ENCODE results near the gene EFCAB8.

The EFCAB8 gene

DNA sequence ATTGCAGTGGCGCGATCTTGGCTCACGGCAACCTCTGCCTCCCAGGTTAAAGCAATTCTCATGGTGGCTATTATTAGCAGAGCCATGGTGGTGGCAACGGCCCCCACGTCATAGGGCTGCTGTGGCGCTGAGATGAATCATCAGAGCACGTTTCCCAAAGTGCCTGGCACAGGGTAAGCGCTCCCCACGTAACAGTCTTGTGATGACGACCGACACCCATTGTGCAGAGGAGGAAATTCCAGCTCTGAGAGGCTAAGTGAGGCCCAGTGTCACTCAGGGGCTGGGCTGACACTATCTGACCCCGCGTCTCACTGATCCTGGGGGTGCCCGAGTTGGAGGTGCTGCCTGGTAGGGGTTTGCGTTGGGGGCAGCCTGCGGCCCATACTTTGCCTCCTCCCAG lies 129.3 kb downstream of the EFCAB8 start:
- Histone ChIP-seq H4K5ac (ENCODE audit: low read length) (no peak overlapping the region), H3K4me2 (ENCODE audit: low read length) (no peak overlapping the region), H3K27ac (ENCODE audit: low read depth, low read length) (no peak overlapping the region), H3K9ac (ENCODE audit: low read length) (no peak overlapping the region), H3K18ac (ENCODE audit: low read length) (no peak overlapping the region), H3K36me3 (ENCODE audit: control insufficient read depth, insufficient read depth, low read length) (no peaks in the 10 kb centered on the region), H2BK120ac (ENCODE audit: low read depth, low read length) (no peak overlapping the region), H2AK5ac (ENCODE audit: low read length) (no peak overlapping the region), H4K8ac (ENCODE audit: low read depth, low read length) (no peak overlapping the region), H3K56ac (ENCODE audit: low read length) (peak overlapping the region; percentile 62), H3K79me2 (ENCODE audit: control insufficient read depth, insufficient read depth, low read length) (no peaks in the 10 kb centered on the region), H2BK5ac (ENCODE audit: low read length) (peak overlapping the region; percentile 79), H3K27me3 (ENCODE audit: insufficient read depth, low read length, poor library complexity) (no peaks in the 10 kb centered on the region), H3K23ac (ENCODE audit: low read length) (no peak overlapping the region), H3K79me1 (ENCODE audit: low read length) (no peaks in the 10 kb centered on the region), H3K4ac (ENCODE audit: low read depth, low read length) (no peak overlapping the region), H3K4me3 (ENCODE audit: low read length) (no peak overlapping the region), H3K4me1 (ENCODE audit: control insufficient read depth, low read depth, low read length) (peaks cover 4% of the 10 kb centered on the region), H2BK15ac (replicated peaks; ENCODE audit: low read depth) (no peak overlapping the region)
- no peak for DNase-seq
- no CpG with 5 or more reads among the region's 16 CpGs for WGBS (ENCODE audit: extremely low coverage, insufficient coverage, low lambda C conversion rate)

DNA sequence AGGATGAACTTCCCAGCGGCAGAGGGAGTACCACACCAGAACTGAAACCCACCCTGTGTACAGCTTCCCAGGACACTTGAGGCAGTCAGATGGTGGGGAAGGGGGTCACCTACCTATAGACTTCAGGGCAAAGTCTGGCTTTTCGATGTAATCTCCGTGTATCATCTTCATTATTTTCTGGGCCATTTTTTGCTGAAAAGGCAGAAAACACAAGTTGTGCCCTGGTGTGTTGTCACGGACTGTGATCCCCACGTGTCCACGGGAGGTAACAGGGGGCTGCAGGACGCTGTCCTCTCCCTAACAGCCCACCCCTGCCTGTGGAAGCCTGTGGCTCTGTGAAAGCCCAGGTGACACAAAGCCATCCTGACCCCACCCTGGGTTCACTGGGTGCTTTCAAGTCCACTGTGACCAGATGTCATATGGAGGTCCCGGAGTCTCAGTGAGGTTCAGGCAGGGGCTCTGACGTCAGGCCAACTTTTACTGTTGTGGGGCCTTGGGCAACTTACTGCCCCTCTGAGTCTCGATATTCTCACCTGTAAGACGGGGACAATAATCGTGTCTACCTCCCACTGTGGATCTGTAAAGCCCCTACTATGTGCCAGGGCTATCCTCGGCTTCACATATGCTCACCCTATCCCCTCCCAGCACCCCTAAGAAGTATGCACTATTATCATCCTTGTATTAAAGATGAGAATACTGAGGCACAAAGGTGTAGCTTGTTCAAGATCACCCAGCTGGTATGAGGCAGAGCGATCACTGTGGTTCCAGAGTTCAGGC lies 131.0 kb downstream of the EFCAB8 start:
- Histone ChIP-seq H3K4me3 (ENCODE audit: low read length) (no peak overlapping the region), H3K36me3 (ENCODE audit: control insufficient read depth, insufficient read depth, low read length) (no peaks in the 10 kb centered on the region), H3K9ac (ENCODE audit: low read length) (no peak overlapping the region), H3K4me2 (ENCODE audit: low read length) (no peak overlapping the region), H3K4ac (ENCODE audit: low read depth, low read length) (peak overlapping the region; percentile 66), H3K79me2 (ENCODE audit: control insufficient read depth, insufficient read depth, low read length) (no peaks in the 10 kb centered on the region), H3K79me1 (ENCODE audit: low read length) (no peaks in the 10 kb centered on the region), H3K18ac (ENCODE audit: low read length) (no peak overlapping the region), H2AK5ac (ENCODE audit: low read length) (peak overlapping the region; percentile 83), H3K23ac (ENCODE audit: low read length) (no peak overlapping the region), H3K27ac (ENCODE audit: low read depth, low read length) (no peak overlapping the region), H3K27me3 (ENCODE audit: insufficient read depth, low read length, poor library complexity) (no peaks in the 10 kb centered on the region), H3K4me1 (ENCODE audit: control insufficient read depth, low read depth, low read length) (peaks cover under 1% of the 10 kb centered on the region), H2BK15ac (replicated peaks; ENCODE audit: low read depth) (no peak overlapping the region), H2BK5ac (ENCODE audit: low read length) (no peak overlapping the region), H4K5ac (ENCODE audit: low read length) (no peak overlapping the region), H2BK120ac (ENCODE audit: low read depth, low read length) (no peak overlapping the region), H3K56ac (ENCODE audit: low read length) (peak overlapping the region; percentile 36), H4K8ac (ENCODE audit: low read depth, low read length) (no peak overlapping the region)
- no peak for DNase-seq
- WGBS (ENCODE audit: extremely low coverage, insufficient coverage, low lambda C conversion rate) = no CpG with 5 or more reads among the region's 14 CpGs

DNA sequence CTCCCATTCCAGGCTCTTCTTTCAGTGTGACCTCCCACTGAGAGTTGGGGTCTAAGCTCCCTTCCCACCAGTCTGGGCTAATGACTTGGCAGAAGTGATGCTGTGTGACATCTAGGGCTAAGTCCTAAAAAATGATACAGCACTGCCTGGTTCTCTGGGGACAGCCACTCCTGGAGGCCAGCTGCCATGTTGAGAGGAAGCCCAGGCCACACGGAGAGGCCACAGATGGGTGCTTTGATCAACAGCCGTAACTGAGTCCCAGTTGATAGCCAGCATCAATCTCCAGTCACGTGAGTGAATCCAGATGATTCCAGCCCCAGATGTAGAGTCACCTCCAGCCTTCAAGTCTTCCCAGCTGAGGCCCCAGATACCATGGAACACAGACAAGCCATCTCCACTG lies 131.7 kb downstream of the EFCAB8 start:
- no peak overlapping the region for H2BK15ac ChIP-seq (replicated peaks; ENCODE audit: low read depth)
- no peaks in the 10 kb centered on the region for H3K79me2 ChIP-seq (ENCODE audit: control insufficient read depth, insufficient read depth, low read length)
- H3K4ac ChIP-seq (ENCODE audit: low read depth, low read length) = peak overlapping the region; percentile 37
- H3K36me3 ChIP-seq (ENCODE audit: control insufficient read depth, insufficient read depth, low read length) = no peaks in the 10 kb centered on the region
- DNase-seq = no peak
- WGBS (ENCODE audit: extremely low coverage, insufficient coverage, low lambda C conversion rate) = no CpG with 5 or more reads among the region's 3 CpGs
- no peak overlapping the region for H3K4me2 ChIP-seq (ENCODE audit: low read length)
- H3K18ac ChIP-seq (ENCODE audit: low read length) = no peak overlapping the region
- no peak overlapping the region for H2AK5ac ChIP-seq (ENCODE audit: low read length)
- no peaks in the 10 kb centered on the region for H3K27me3 ChIP-seq (ENCODE audit: insufficient read depth, low read length, poor library complexity)
- H2BK120ac ChIP-seq (ENCODE audit: low read depth, low read length) = no peak overlapping the region
- no peak overlapping the region for H4K5ac ChIP-seq (ENCODE audit: low read length)
- no peak overlapping the region for H3K9ac ChIP-seq (ENCODE audit: low read length)
- H2BK5ac ChIP-seq (ENCODE audit: low read length) = no peak overlapping the region
- no peak overlapping the region for H3K4me3 ChIP-seq (ENCODE audit: low read length)
- H3K56ac ChIP-seq (ENCODE audit: low read length) = no peak overlapping the region
- H4K8ac ChIP-seq (ENCODE audit: low read depth, low read length) = no peak overlapping the region
- H3K79me1 ChIP-seq (ENCODE audit: low read length) = no peaks in the 10 kb centered on the region
- no peaks in the 10 kb centered on the region for H3K4me1 ChIP-seq (ENCODE audit: control insufficient read depth, low read depth, low read length)
- no peak overlapping the region for H3K23ac ChIP-seq (ENCODE audit: low read length)
- H3K27ac ChIP-seq (ENCODE audit: low read depth, low read length) = no peak overlapping the region

DNA sequence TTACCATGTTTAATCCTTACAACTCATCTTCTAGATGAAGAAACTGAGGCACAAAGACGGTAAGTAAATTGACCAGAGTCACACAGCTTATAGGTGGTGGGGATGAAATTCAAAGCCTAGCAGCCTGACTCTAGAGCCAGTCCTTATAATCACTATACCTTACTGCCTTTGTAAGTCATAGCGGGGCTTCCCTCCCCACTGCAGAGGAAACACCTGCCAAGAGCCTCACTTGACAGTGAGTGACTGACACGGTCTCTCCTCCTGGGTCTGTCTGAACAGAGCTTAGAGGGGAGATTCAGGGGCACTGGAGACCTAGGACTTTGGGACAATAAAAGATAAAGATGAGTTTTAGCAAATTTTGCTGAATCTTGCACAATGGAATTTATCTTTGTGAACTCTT lies 132.7 kb downstream of the EFCAB8 start:
- Histone ChIP-seq H2BK15ac (replicated peaks; ENCODE audit: low read depth) (no peak overlapping the region), H3K4me2 (ENCODE audit: low read length) (no peak overlapping the region), H4K5ac (ENCODE audit: low read length) (no peak overlapping the region), H3K4ac (ENCODE audit: low read depth, low read length) (no peak overlapping the region), H3K9ac (ENCODE audit: low read length) (no peak overlapping the region), H3K27me3 (ENCODE audit: insufficient read depth, low read length, poor library complexity) (no peaks in the 10 kb centered on the region), H3K27ac (ENCODE audit: low read depth, low read length) (no peak overlapping the region), H4K8ac (ENCODE audit: low read depth, low read length) (no peak overlapping the region), H2BK120ac (ENCODE audit: low read depth, low read length) (no peak overlapping the region), H3K79me1 (ENCODE audit: low read length) (no peaks in the 10 kb centered on the region), H3K36me3 (ENCODE audit: control insufficient read depth, insufficient read depth, low read length) (no peaks in the 10 kb centered on the region), H3K4me1 (ENCODE audit: control insufficient read depth, low read depth, low read length) (no peaks in the 10 kb centered on the region), H3K18ac (ENCODE audit: low read length) (no peak overlapping the region), H2BK5ac (ENCODE audit: low read length) (no peak overlapping the region), H2AK5ac (ENCODE audit: low read length) (no peak overlapping the region), H3K56ac (ENCODE audit: low read length) (no peak overlapping the region), H3K23ac (ENCODE audit: low read length) (no peak overlapping the region), H3K4me3 (ENCODE audit: low read length) (no peak overlapping the region), H3K79me2 (ENCODE audit: control insufficient read depth, insufficient read depth, low read length) (no peaks in the 10 kb centered on the region)
- no CpG with 5 or more reads among the region's 3 CpGs for WGBS (ENCODE audit: extremely low coverage, insufficient coverage, low lambda C conversion rate)
- DNase-seq = no peak

DNA sequence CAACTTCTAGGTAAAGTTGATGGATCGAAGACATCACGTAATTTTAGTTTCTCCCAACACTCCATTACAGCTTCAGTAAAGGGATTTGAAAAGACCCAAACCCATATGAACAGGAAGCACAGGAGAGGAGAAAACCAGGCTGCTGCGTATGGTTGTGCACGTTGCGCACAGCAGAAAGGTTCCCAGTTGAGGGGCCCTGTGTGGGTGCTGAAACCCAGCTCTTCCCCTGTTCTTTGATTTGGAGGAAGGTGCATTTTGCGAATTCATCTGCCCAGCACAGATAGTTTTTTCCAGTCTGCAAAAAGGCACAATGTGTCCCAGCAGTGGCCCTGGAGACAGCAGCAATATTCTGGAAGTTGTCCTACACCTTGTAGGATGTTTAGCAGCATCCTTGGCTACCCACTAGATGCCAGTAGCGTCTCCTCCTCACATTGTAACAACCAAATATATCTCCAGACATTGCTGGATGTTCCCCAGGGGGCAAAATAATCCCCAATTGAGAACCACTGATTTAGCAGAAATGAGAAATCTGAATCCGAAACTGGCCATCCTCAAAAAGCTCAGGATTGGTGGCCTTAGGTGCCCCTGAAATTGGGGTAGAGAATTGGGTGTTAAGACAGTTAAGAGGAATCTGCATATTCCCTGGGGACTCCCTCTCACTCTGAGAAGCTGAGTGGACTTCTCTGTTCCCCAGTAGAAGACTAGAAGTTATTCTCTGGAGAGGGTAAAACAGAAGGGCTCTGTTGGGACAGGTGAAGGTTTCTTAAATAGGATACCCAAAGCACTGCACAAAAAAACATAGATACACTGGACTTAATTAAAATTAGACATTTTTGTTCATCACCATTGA lies 133.3 kb downstream of the EFCAB8 start:
- Histone ChIP-seq H2BK120ac (ENCODE audit: low read depth, low read length) (no peak overlapping the region), H3K4me3 (ENCODE audit: low read length) (no peak overlapping the region), H3K27me3 (ENCODE audit: insufficient read depth, low read length, poor library complexity) (no peaks in the 10 kb centered on the region), H2BK15ac (replicated peaks; ENCODE audit: low read depth) (peak overlapping the region; percentile 60), H3K79me1 (ENCODE audit: low read length) (no peaks in the 10 kb centered on the region), H3K9ac (ENCODE audit: low read length) (no peak overlapping the region), H4K8ac (ENCODE audit: low read depth, low read length) (no peak overlapping the region), H2AK5ac (ENCODE audit: low read length) (no peak overlapping the region), H3K4me1 (ENCODE audit: control insufficient read depth, low read depth, low read length) (no peaks in the 10 kb centered on the region), H2BK5ac (ENCODE audit: low read length) (no peak overlapping the region), H3K23ac (ENCODE audit: low read length) (no peak overlapping the region), H3K79me2 (ENCODE audit: control insufficient read depth, insufficient read depth, low read length) (no peaks in the 10 kb centered on the region), H3K36me3 (ENCODE audit: control insufficient read depth, insufficient read depth, low read length) (no peaks in the 10 kb centered on the region), H3K56ac (ENCODE audit: low read length) (no peak overlapping the region), H3K18ac (ENCODE audit: low read length) (no peak overlapping the region), H4K5ac (ENCODE audit: low read length) (no peak overlapping the region), H3K4me2 (ENCODE audit: low read length) (no peak overlapping the region), H3K4ac (ENCODE audit: low read depth, low read length) (no peak overlapping the region), H3K27ac (ENCODE audit: low read depth, low read length) (no peak overlapping the region)
- DNase-seq = no peak
- WGBS (ENCODE audit: extremely low coverage, insufficient coverage, low lambda C conversion rate) = no CpG with 5 or more reads among the region's 8 CpGs
